22Rv1 (cell line): ENCODE data around the gene HRH2.
"Not testable (repeated sequence)": the region's sequence is repeated elsewhere in the genome, so short reads cannot be mapped to it uniquely, and the experiment has no call there.

Experiments used
- H3K27ac ChIP-seq: fragments of 450-650 bp; 2 replicates; pipeline ENCODE4 v1.5.1; 2017
- ZFX ChIP-seq: fragments of 450-650 bp; IDR thresholded peaks from 2 replicates; pipeline ENCODE4 v1.6.1; 2017; ENCODE audit warnings: antibody characterized with exemption, borderline replicate concordance
- TF ChIP-seq, protein P1 (sequence below): fragments of 450-650 bp; IDR thresholded peaks from 2 replicates; pipeline ENCODE4 v1.5.1; 2017; ENCODE audit warnings: mild to moderate bottlenecking

Gene HRH2

DNA sequence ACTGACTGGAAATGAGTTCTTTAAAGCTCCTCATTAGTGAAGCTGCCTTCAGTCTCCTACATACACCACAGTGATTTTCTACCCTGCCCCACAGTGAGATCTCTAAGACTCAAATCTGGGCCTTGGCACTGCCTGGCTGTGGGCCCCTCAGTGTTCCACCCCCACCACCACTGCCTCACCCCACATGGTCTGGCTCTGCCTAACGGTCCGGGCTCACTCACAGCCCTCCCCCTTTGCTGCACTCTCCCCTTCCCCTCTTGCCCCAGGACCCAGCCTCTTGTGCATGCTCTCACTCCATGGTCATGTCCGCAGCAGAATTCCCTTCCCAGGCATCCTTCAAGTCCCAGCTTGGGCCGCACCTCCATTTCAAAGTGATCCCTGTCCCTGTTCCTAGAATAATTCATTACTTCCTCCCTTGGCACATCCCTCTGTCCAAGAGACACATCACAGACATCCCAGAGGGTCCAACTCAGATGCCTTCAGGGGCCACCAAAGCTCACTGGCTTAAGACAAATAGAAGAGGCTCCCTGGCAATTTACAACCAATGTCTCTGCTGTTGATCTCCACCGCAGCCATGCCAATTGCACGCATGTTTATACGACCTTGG, 56.7 kb downstream of the HRH2 start:
- TF ChIP-seq ZFX: no peak
- TF ChIP-seq, protein P1, sequence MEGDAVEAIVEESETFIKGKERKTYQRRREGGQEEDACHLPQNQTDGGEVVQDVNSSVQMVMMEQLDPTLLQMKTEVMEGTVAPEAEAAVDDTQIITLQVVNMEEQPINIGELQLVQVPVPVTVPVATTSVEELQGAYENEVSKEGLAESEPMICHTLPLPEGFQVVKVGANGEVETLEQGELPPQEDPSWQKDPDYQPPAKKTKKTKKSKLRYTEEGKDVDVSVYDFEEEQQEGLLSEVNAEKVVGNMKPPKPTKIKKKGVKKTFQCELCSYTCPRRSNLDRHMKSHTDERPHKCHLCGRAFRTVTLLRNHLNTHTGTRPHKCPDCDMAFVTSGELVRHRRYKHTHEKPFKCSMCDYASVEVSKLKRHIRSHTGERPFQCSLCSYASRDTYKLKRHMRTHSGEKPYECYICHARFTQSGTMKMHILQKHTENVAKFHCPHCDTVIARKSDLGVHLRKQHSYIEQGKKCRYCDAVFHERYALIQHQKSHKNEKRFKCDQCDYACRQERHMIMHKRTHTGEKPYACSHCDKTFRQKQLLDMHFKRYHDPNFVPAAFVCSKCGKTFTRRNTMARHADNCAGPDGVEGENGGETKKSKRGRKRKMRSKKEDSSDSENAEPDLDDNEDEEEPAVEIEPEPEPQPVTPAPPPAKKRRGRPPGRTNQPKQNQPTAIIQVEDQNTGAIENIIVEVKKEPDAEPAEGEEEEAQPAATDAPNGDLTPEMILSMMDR: no peak

GRCh38 chr5:175715627-175716522, 58.0 kb downstream of the HRH2 start:
- TF ChIP-seq, protein P1: no peak
- TF ChIP-seq ZFX: no peak
- H3K27ac ChIP-seq: no peak overlapping the region

More for the DNA sequence above, 56.7 kb downstream of the HRH2 start:
- no peak overlapping the region for H3K27ac ChIP-seq

DNA sequence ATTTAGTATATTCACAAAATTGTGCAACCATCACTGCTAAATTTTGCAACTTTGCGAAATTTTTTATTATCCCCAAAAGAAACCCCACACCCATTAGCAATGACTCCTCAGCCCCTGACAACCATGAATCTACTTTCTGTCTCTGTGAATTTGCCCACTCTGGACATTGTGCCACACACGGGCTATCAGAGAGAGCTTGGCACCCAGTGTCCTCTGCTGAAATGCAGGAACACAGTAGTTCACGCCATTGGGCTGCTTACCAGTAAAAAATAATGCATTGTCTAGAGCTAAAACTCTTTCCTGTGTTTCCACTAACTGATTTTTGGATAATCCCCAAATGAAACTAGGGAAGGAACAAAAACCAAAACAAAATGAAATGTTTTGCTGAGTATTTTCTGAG, 60.0 kb downstream of the HRH2 start:
- no peak overlapping the region for H3K27ac ChIP-seq
- TF ChIP-seq ZFX: no peak
- TF ChIP-seq, protein P1: no peak

DNA sequence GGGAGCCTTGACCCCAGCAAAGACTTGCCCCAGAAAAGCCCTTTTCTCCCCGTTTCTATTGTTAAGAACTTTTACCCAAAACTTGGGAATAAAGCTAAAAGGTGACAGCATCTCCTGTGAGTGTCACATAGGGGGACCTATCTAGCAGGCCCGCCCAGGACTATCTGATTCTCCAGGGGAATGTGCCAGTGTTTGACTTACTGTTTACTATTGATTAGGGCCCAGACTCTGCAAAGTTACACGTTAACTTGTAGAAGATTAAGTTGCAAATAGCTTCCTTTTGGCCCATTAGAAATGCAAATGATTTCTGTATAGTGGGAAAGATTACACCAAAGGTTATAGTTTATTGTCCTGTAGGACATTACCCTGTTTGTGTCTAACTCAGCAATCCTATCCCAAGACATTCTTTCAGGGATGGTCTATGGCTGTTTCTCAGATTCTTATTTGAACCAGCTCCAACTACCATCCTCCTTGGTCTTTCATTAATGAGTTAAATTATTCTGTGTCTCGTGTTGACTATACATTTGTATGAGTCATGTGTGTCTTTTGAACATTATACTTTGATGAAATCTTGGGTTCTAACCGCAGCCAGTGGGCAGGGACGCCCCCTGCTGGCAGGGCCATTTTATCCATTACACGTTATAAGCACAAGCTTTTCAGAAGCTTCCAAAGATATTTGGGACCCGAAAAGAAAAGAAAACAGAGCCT, 60.7 kb downstream of the HRH2 start:
- no peak for TF ChIP-seq ZFX
- TF ChIP-seq, protein P1: peak; percentile 90

GRCh38 chr5:175719109-175719432, 61.2 kb downstream of the HRH2 start:
- TF ChIP-seq, protein P1: peak; percentile 50
- H3K27ac ChIP-seq: not testable (repeated sequence)

More for the DNA sequence above, 60.7 kb downstream of the HRH2 start:
- no peak overlapping the region for H3K27ac ChIP-seq

GRCh38 chr5:175724314-175725275, 66.7 kb downstream of the HRH2 start:
- no peak for TF ChIP-seq ZFX
- TF ChIP-seq, protein P1: no peak
- no peak overlapping the region for H3K27ac ChIP-seq
